ENCODE results near the gene GNPAT.

Gene GNPAT

DNA sequence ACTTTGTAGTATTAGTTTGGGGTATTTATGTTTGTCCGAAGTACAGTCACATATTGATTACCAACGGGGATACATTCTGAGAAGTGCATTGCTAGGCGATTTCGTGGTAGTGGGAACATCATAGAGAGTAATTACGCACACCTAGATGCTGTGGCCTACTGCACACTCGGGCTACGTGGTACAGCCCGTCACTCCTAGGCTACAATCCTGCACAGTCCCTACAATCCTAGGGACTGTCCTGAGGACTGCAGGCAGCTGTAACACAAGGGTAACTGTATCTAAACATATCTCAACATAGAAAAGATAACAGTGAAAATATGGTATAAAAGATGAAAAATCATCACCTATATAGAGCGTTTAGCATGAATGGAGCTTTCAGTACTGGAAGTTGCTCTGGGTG is 78.1 kb downstream of the GNPAT start:
- Histone ChIP-seq H3K27me3 (replicated peaks; ENCODE audit: control insufficient read depth, insufficient read depth, low read length) (no peaks in the 10 kb centered on the region), H3K9me3 (ENCODE audit: control insufficient read depth, low read length) (no peaks in the 10 kb centered on the region), H3K4me1 (ENCODE audit: control insufficient read depth, insufficient read depth, low read length) (no peaks in the 10 kb centered on the region), H3K4me3 (ENCODE audit: low read length) (no peak overlapping the region), H3K36me3 (ENCODE audit: control insufficient read depth, insufficient read depth, low read length, severe bottlenecking) (no peaks in the 10 kb centered on the region), H3K9ac (ENCODE audit: low read length) (no peak overlapping the region)
- no peak for DNase-seq (ENCODE audit: low read depth)

DNA sequence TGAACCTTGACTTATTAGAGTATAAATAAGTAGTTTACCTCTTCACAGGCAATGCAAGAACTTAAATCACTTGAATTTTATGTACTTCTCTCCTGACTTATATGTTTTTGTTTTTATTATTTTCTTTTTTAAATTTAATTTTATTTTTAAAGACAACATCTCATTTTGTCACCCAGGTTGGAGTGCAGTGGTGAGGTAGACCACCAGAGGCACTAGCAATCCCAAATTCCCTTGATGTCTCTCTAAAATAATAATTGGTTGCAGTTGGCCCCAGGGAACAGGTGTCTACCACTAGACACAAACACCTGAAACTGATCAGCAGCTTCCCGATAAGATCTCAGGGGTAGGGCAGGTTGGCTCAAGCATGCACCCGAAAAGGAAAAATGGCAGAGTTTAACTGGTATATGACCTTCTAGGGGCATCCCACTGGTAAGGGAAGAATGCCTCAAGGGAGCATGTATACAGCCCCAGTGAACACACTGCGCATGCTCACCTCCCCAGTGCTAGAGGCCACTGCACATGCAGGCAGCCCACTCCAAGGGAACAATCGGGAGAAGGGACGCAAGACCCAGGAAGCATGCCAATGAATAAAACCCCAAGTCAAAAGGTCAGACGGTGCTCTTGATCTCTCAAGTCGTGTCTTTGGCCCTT is 82.0 kb downstream of the GNPAT start:
- H3K36me3 ChIP-seq (ENCODE audit: control insufficient read depth, insufficient read depth, low read length, severe bottlenecking) = no peaks in the 10 kb centered on the region
- DNase-seq (ENCODE audit: low read depth) = no peak
- H3K4me1 ChIP-seq (ENCODE audit: control insufficient read depth, insufficient read depth, low read length) = no peaks in the 10 kb centered on the region
- no peaks in the 10 kb centered on the region for H3K27me3 ChIP-seq (replicated peaks; ENCODE audit: control insufficient read depth, insufficient read depth, low read length)
- H3K9ac ChIP-seq (ENCODE audit: low read length) = no peak overlapping the region
- H3K9me3 ChIP-seq (ENCODE audit: control insufficient read depth, low read length) = no peaks in the 10 kb centered on the region
- H3K4me3 ChIP-seq (ENCODE audit: low read length) = no peak overlapping the region

DNA sequence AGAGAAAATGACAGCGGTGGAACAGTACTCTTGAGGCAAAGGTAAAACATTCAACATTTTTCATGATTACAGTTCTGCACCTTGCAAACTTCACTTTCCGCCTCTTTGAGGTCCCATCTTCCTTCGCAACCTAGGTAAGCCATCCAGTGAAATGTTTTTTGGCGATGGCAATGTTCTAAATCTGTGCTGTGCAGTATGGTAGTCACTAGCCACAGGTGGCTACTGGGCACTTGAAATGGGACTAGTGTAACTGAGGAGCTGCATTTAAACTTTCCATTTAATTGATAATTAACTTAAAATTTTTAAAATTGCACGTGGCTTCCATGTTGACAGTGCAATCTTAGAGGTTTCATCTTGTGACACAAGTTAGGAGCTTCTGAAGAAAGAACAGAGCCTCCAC is 83.6 kb downstream of the GNPAT start:
- Histone ChIP-seq H3K27me3 (replicated peaks; ENCODE audit: control insufficient read depth, insufficient read depth, low read length) (no peaks in the 10 kb centered on the region), H3K4me3 (ENCODE audit: low read length) (no peak overlapping the region), H3K36me3 (ENCODE audit: control insufficient read depth, insufficient read depth, low read length, severe bottlenecking) (no peaks in the 10 kb centered on the region), H3K9ac (ENCODE audit: low read length) (no peak overlapping the region), H3K4me1 (ENCODE audit: control insufficient read depth, insufficient read depth, low read length) (no peaks in the 10 kb centered on the region), H3K9me3 (ENCODE audit: control insufficient read depth, low read length) (no peaks in the 10 kb centered on the region)
- DNase-seq (ENCODE audit: low read depth) = no peak

DNA sequence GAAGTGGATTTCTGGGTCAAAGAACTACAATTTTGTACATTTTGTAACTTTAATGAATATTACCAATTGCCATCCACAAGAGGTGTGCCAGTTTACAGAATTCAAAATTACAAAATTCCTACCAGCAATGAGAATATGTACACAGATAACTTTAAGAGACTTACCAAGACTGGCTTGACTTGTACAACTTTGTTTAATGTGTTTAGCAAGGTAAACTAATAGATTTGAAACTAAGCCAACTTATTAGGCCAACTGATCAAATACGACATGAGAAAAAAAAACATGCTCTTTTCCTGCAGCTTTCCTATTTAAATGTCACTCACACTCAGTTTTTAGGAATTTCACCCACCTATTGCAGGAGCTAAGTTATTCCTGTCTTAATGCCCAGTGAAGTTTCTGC is 85.2 kb downstream of the GNPAT start:
- no peak overlapping the region for H3K9ac ChIP-seq (ENCODE audit: low read length)
- peaks cover under 1% of the 10 kb centered on the region for H3K36me3 ChIP-seq (ENCODE audit: control insufficient read depth, insufficient read depth, low read length, severe bottlenecking)
- no peaks in the 10 kb centered on the region for H3K4me1 ChIP-seq (ENCODE audit: control insufficient read depth, insufficient read depth, low read length)
- no peak overlapping the region for H3K4me3 ChIP-seq (ENCODE audit: low read length)
- no peak for DNase-seq (ENCODE audit: low read depth)
- H3K27me3 ChIP-seq (replicated peaks; ENCODE audit: control insufficient read depth, insufficient read depth, low read length) = no peaks in the 10 kb centered on the region
- H3K9me3 ChIP-seq (ENCODE audit: control insufficient read depth, low read length) = no peaks in the 10 kb centered on the region
